Fibroblast of skin of left biceps (primary cell): Measurements from ENCODE around the gene SPESP1.
A peak's percentile ranks its signal among the peaks of the same experiment; 100 is the strongest.

ENCODE experiments used
- DNase-seq, 2 experiments: peaks; one replicate each; pipeline ENCODE4 v3.0.0-alpha.2; 2013; ENCODE audit warnings: low read depth in 2 of 2

Gene SPESP1

DNA sequence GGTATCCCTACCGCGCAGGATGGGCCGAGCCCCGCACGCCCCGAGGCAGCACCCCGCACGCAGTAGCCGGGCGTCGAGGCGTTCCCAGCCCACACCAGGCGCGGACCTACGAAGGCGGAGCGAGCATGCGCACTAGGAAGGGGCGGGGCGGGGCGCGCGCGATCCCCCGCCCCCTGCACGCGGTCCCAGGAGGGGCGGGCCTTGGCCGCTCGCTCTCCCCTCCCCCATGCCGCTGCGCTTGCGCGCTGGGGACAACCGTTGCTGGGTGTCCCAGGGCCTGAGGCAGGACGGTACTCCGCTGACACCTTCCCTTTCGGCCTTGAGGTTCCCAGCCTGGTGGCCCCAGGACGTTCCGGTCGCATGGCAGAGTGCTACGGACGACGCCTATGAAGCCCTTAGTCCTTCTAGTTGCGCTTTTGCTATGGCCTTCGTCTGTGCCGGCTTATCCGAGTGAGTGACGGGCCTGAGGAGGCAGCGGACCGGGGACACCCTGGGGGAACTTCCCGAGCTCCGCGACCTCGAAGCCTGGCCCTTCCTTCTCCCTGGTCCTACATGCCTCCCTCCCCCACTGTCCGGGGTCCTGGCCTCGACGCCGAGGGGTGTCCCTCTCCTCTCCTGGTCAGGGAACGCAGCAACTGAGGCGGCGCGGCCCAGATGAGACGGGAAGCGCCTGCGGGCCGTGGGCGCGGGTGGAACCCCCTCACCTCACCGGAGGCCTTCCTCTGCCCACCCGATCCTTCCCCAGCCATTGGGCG, at the start of gene SPESP1:
Gene SPESP1, plus strand, starts transcription at position 258 of the 755 bp plus-strand sequence. Its CDS starts 129 bp downstream, at position 387.
- DNase-seq: peak; percentile 42 to 44

DNA sequence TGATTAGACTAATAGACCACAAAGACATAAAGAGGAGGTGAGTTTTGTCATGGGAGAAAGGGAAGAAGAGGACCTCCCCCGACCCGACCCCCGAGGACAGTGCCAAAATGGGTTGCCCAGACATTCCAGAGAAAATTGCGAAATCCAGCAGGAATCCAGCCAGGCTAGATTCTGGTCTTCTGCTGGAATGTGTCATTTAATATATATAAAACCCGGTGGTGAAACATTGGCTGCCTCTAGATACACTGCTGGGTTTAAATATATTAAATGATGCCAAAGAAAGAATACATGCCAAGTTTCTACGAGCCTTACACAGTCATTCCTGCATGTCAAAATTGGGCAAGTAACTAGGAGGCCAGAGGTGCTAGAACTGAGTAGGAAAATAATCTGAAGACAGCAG, 45.3 kb upstream of the SPESP1 start:
- peak; percentile 35 to 43 for DNase-seq

DNA sequence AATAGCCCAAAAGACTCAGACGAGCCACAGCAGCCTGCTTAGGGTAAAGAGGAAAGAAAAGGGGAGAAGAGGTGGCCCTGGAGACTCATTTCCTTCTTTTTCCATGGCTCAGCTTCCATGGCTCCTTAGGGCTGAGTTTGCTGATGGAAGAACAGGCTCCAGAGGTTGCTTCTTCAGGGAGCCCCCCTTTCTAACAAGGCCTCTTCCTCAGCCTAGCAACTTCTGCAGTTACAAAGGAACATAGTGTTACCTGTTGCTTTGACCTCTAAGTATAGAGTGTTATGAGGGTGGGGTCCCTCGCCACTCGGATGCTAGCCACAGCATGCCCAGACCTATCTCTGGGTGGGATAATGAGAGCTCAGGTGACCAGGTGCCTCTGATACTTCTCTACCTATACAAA, 43.2 kb upstream of the SPESP1 start:
- DNase-seq: no peak

DNA sequence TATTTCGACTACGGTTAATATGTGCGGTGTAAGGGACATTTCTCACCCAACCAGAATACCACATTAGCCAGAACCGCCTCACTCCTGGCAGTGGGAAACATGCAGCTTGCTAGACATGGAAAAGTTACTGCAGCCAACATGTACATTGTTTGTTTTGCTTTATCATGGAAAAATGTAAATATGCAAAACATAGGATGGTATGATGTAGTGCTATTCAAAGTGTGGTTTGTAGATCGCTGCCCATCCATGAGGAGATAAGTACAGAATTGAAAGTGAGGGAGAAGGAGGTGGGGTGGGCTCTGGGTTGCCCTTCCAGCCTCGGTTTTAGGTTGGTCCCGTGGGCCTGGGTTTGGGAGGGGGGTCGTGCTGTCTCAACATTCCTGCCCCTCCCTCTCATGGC, 42.5 kb upstream of the SPESP1 start:
- DNase-seq: no peak

DNA sequence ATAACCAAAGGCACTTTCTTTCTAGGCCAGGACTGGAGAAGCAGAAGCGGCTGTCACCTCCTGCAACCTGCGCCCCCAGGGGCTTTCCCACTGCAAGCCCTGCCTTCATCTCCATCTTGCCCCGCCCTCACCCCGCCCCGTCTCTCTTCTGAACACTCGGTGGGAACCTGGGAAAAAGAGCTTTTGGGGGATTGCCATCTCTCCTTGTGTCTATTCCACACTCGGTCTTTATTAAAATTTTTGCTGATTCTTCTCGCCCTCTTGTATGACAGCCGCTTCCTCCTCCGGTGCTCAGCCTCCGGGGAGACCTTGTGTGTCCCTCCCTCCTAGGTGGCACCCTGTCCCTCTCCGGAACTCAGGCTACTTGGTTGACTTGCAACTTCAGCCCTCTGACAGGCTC, 41.9 kb upstream of the SPESP1 start:
- DNase-seq: no peak

GRCh38 chr15:68894208-68894607, 36.1 kb upstream of the SPESP1 start:
- no peak for DNase-seq

DNA sequence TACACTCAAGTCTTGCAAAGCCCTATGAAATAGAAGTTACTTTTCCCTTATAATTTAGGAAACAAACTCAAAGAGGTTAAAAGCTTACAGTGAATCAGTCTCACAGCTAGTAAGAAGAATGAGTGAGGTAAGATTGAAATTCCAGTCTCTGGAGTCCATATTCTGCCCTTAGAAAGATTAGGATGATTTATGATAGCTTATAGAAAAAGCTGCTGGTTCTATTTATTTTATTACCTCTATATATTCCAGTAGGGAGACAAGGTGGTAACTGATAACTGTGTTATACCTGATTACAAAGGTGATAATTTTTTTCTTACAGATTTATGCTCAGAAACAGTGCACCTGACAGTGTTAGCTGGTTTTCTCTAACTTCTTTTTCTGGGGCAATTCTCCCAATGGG, 34.1 kb upstream of the SPESP1 start:
- no peak for DNase-seq

- no peak for DNase-seq
These were observed 33.3 kb upstream of the SPESP1 start for GRCh38 chr15:68897016-68897415.

DNA sequence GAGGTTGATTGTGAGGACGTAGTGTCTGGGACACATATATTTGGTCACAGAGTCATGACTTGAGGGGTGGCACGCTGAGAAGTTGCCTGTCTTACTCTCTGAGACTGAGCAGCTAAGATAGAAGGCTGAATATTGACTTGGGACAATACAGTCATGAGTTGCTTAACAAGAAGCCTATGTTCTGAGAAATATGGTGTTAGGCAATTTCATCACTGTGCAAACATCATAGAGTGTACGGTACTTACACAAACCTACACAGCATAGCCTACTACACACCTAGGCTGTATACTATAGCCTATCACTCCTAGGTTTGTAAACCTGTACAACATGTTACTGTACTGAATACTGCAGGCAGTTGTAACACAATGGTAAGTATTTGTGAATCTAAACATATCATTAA, 30.3 kb upstream of the SPESP1 start:
- no peak for DNase-seq

- no peak for DNase-seq
These were observed 22.9 kb upstream of the SPESP1 start for GRCh38 chr15:68907396-68907923.

DNA sequence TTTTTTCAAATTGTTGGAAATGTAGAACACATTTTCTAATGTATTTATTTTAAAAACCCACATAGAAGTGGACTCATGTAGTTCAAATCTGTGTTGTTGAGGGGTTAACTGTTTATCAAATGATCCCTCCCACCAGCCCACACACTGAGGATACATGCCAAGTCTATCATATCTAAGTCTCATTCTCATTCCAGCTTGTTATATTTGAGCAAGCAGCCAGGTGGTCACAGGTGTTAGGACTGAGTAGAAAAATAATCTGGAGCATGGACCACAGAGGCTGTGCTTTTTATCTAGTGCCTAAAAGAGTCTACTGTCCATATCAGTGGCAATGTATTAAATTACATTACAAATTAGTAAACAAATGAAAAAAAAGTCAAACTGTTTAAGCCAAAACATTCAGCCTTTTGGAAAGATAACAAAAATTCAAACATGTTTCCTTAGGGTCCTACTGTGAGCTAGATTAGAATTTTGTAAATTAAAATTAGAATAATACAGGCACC, 20.7 kb upstream of the SPESP1 start:
- no peak for DNase-seq

DNA sequence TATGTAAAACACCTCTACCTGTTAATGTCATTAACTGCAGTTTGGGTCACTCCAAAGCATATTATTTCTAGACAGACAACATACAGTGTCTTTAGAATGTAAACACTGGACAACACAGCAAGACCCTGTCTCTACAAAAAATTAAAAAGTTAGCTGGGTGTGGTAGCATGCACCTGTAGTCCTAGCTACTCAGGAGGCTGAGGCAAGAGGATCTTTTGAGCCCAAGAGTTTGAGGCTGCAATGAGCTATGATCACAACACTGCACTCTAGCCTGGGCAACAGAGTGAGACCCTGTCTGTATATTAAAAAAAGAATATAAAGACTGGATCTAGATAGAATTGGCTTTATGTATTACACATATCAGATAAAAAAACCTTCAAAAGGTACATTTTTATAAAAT, 20.0 kb upstream of the SPESP1 start:
- DNase-seq: no peak

DNA sequence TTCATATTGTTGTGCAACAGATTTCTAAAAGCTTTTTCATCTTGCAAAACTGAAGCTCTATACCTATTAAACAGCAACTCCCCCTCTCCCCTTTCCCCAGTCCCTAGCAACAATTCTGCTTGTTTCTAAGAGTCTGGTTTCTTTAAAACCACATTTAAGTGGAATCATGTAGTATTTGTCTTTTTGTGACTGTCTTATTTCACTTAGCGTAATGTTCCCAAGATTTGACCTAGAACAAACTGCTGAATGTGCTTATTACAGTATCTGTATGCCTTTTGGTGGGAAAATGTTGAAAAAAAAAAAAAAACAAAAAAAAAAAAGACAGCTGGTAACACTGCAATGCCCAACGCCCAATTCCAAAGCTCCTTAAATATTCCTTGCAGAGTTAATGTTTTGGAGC, 19.5 kb upstream of the SPESP1 start:
- no peak for DNase-seq

- DNase-seq: no peak
These were observed 8.4 kb upstream of the SPESP1 start for GRCh38 chr15:68921926-68922325.

- DNase-seq: peak; percentile 34 to 36
These were observed 5.3 kb upstream of the SPESP1 start for GRCh38 chr15:68924866-68925560.

DNA sequence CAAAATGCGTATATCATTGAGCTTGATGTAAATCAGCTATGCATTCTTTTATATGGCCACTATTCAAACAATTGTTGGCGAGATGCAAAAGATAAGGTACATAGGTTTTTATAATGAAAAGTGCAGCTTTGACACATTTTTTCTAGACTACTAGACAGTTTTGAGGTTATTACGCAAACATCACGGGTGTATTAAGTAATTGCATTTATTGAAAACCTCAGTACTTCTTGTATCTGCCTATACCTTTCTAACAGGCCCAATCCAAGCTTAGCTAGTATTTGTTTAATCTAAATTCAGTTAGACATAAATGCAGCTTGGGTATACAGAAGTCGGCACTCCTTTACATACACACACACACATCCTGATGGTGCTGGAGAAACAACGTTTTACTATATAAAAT, 2.7 kb downstream of the SPESP1 start:
- DNase-seq: no peak

DNA sequence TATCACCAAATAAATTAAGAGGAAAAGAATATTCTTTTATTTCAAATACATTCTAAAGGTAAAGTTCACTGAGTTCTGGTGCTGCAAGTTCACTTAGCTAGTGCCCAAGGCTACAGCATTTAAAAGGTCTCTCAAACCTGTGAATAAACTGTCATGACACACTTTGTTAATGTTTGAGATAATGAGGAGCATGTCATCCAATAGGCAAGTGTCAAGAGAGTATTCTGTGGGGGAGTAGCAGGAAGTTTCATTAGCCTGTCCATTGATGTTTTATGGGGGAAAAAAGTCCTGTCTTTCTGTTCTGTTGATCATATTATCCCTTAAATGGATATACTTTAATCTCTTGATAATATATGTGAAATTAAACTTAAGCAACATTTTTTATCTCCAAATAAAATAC, 4.0 kb downstream of the SPESP1 start:
- no peak for DNase-seq

GRCh38 chr15:68935400-68935937, 5.1 kb downstream of the SPESP1 start:
- no peak for DNase-seq

DNA sequence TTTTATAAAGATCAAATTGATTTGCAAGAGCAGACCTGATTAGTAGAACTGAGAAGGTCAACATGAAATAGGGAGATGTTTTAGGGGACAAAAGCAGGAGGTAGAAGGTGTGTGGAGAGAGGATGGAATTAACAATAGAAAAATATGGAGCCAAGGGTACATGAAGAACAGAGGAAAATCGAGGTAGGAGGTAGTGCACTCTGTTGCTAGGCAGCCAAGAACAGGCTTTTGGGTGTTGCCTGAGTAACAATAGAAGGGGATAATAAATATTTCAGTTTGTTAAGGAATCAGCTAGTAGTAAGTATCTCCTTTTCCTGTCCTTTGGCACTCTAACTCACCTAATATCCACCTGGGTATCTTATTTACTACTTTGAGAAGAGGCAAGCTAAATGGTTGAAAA, 9.2 kb downstream of the SPESP1 start:
- no peak for DNase-seq

GRCh38 chr15:68951813-68952212, 21.5 kb downstream of the SPESP1 start:
- no peak for DNase-seq

GRCh38 chr15:68957696-68958095, 27.4 kb downstream of the SPESP1 start:
- DNase-seq: no peak

GRCh38 chr15:68958597-68958996, 28.3 kb downstream of the SPESP1 start:
- no peak for DNase-seq

DNA sequence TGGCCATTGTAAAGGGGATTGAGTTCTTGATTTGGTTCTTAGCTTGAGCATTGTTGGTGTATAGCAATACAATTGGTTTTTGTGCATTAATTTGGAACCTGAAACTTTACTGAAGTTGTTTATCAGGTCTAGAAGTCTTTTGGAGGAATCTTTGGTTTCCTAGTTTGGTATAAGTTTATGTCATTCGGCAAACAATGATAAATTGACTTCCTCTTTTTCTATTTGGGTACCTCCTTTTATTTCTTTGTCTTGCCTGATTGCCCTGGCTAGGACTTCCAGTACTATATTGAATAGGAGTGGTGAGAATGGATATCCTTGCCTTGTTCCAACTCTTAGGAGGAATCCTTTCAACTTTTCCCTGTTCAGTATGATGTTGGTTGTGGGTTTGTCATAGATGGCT, 32.1 kb downstream of the SPESP1 start:
- no peak for DNase-seq
